ENCODE measurements around the gene CFAP74. TPM values are rescaled to one million over a fixed set of nuclear protein-coding genes. Genes with fewer than 3 reads are reported as not detected.

The CFAP74 gene
- total RNA-seq, 1 donor from 2014 or later = 0.35 TPM

DNA sequence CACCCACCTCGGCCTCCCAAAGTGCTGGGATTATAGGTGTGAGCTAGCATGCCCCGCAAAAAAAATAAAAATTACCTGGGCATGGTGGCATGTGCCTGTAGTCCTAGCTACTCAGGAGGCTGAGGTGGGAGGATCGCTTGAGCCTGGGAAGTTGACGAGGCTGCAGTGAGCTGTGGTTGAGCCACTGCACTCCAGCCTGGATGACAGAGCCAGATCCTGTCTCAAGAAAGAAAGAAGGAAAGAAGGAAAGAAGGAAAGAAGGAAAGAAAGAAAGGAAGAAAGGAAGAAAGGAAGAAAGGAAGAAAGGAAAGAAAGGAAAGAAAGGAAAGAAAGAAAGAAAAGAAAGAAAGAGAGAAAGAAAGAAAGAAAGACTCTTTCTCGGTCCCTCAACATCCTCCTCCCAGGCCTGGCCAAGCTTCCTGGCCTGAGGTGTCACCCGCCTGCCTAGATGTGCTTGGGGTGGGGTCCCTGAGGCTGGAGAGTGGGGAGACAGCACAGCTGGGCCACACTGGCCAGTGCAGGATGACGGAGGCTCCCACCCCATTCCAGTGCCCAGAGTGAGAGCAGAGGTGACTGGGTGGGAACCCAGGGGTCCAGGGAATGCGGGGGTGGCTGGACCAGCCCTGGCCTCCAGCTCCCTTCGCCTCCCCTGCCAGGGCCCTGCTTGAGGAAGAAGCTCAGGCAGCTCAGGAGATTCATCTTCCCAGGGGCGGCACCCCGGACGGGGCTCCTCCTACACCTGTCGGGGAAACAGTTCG, 102.5 kb downstream of the CFAP74 start:
- no peaks in the 10 kb centered on the region for H3K36me3 ChIP-seq
- TF ChIP-seq, protein P1, sequence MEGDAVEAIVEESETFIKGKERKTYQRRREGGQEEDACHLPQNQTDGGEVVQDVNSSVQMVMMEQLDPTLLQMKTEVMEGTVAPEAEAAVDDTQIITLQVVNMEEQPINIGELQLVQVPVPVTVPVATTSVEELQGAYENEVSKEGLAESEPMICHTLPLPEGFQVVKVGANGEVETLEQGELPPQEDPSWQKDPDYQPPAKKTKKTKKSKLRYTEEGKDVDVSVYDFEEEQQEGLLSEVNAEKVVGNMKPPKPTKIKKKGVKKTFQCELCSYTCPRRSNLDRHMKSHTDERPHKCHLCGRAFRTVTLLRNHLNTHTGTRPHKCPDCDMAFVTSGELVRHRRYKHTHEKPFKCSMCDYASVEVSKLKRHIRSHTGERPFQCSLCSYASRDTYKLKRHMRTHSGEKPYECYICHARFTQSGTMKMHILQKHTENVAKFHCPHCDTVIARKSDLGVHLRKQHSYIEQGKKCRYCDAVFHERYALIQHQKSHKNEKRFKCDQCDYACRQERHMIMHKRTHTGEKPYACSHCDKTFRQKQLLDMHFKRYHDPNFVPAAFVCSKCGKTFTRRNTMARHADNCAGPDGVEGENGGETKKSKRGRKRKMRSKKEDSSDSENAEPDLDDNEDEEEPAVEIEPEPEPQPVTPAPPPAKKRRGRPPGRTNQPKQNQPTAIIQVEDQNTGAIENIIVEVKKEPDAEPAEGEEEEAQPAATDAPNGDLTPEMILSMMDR (IDR thresholded peaks at IDR 0.05) = no peak
- H3K27me3 ChIP-seq = no peaks in the 10 kb centered on the region
- no peaks in the 10 kb centered on the region for H3K9me3 ChIP-seq
- H3K4me3 ChIP-seq = no peak overlapping the region
- no peaks in the 10 kb centered on the region for H3K4me1 ChIP-seq
- intact Hi-C loops (cut with DNase I) = no loop called here
- H3K27ac ChIP-seq = no peak overlapping the region
- DNase-seq = no peak
- ATAC-seq = no peak

DNA sequence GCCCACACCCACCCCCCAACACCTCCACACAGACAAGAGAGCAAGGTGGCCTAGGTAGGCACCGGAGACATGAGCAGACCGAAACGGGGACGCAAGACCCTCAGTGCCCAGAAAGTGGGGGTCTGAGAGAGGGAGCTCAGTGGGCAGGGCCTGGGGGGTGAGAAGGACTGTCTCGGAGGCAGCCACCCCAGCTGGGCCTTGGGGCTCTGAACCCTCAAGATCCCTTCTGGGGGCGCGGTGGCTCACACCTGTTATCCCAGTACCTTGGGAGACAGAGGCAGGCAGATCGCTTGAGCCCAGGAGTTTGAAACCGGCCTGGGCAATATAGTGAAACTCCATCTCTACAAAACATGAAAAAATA, 103.6 kb downstream of the CFAP74 start:
- Histone ChIP-seq H3K4me1 (no peaks in the 10 kb centered on the region), H3K27me3 (no peaks in the 10 kb centered on the region), H3K9me3 (no peaks in the 10 kb centered on the region), H3K4me3 (no peak overlapping the region), H3K27ac (no peak overlapping the region), H3K36me3 (no peaks in the 10 kb centered on the region)
- intact Hi-C loops (cut with DNase I) = loop anchor here (10.0 kb wide), 1 partner anchor 145 kb away; no protein-coding TSS in a partner anchor
- TF ChIP-seq, protein P1 (IDR thresholded peaks at IDR 0.05) = no peak
- DNase-seq (no peak), ATAC-seq (no peak)

DNA sequence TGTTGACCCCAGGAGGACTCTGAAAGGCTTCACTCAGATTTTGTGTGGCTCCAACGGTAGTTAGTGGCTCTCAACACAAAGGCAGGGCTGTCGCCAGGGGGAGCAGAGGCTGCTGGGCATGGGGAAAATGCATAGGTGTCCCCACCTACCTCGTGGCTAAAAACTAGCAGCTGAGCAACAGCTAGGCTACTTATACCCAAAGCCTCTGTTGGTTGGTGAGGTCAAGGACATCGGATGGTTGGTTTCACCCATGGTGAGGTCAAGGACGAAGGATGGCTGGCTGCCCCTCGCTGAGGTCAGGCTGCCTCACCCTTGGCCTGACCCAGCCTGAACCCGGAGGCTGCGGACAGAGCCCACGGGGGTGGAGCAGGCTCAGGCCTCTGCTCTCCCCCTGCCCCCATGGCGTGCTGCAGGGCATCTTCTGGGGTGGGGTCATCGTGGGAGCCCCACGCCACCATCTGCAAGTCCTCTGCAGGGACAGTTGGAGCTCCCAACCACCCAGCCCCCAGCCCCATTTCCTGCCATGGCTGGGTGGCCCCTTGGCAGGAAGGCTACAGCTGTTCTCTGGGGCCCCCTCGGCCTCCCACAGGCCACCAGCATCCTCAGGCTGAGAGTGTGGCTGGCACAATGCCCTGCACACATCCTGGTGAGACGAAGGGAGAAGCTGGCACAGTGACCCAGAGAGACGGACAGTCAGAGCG, 104.2 kb downstream of the CFAP74 start:
- no peak for ATAC-seq
- no peak for DNase-seq
- intact Hi-C loops (cut with DNase I) = loop anchor here (10.0 kb wide), 1 partner anchor 145 kb away; no protein-coding TSS in a partner anchor

DNA sequence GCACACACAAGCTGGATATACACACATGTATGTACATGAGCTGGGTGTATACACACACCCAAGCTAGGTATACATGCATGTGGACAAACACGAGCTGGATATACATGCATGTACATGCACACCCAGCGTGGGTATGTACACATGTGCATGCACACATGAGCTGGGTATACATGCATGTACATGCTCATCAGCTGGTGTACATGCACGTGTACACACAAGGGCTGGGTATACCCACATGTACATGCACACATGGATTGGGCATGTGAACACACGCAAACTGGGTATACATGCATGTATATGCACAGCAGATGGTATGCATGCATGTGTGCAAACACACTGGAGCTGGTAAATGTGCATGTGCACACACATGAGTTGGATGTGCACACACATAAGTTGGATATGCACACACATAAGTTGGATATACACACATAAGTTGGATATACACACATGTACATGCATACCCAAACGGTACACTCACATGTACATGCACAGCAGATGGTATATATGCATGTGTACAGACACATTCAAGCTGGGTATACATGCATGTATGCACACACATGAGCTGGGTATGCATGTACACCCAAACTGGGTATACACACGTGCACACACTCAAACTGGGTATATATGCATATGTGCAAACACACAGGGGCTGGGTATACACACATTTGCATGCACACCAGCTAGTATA, 105.2 kb downstream of the CFAP74 start:
- no peak overlapping the region for H3K4me3 ChIP-seq
- DNase-seq (no peak), ATAC-seq (no peak)
- H3K27me3 ChIP-seq = no peaks in the 10 kb centered on the region
- H3K9me3 ChIP-seq = no peaks in the 10 kb centered on the region
- H3K27ac ChIP-seq = no peak overlapping the region
- H3K4me1 ChIP-seq = no peaks in the 10 kb centered on the region
- intact Hi-C loops (cut with DNase I) = loop anchor here (10.0 kb wide), 1 partner anchor 144 kb away; no protein-coding TSS in a partner anchor
- H3K36me3 ChIP-seq = no peaks in the 10 kb centered on the region
- TF ChIP-seq, protein P1 (IDR thresholded peaks at IDR 0.05) = no peak

More for the DNA sequence above, 104.2 kb downstream of the CFAP74 start:
- Histone ChIP-seq H3K27ac (no peak overlapping the region), H3K4me1 (no peaks in the 10 kb centered on the region), H3K4me3 (no peak overlapping the region), H3K36me3 (no peaks in the 10 kb centered on the region), H3K27me3 (no peaks in the 10 kb centered on the region), H3K9me3 (no peaks in the 10 kb centered on the region)
- TF ChIP-seq, protein P1 (IDR thresholded peaks at IDR 0.05) = no peak

DNA sequence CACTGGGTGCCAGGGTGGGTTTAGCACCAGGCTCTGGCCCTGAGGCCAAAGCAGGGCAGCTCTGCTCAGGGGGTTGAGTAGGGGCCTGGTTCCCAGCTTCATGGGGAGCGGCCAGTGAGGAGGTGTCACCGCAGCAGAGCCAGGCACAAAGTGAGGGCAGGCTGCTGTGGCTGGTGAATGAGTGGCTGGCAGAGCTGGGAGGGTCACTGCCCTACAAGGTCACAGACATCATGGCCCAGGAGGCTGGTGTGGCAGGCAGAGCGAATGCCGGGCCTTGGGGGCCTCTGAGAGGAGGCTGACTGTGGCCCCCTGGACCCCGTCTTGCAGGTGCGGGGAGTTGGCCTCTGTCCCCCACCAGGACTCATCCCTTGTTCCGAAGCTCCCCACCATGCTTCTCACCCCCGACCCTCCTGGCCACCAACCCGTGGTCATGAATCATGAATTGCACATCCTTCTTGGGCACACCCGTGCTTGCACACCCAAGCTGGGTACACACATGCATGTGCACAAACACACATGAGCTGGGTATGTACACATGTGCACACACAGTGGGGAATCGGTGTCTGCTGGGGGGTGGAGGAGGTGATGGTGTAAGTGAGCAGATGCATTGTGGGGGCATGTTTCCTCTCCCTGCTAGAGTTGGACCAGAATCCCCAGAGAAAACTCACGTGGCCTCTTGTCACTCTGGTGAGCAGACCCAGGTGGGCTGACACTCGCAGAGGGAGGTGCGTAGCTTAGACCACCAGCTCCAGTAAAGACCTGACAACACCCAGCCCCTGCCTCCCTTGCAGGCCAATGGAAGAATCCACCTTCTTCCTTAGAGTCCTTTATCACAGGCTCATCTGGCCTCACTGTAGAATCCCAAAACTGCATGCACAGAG, 107.9 kb downstream of the CFAP74 start:
- intact Hi-C loops (cut with DNase I) = loop anchor here (10.0 kb wide), 1 partner anchor 141 kb away; no protein-coding TSS in a partner anchor
- TF ChIP-seq, protein P1 (IDR thresholded peaks at IDR 0.05) = no peak

More for the DNA sequence above, 107.9 kb downstream of the CFAP74 start:
- DNase-seq = no peak
- Histone ChIP-seq H3K4me3 (no peak overlapping the region), H3K27ac (no peak overlapping the region), H3K4me1 (peaks cover 11% of the 10 kb centered on the region), H3K36me3 (no peaks in the 10 kb centered on the region), H3K9me3 (no peaks in the 10 kb centered on the region), H3K27me3 (no peaks in the 10 kb centered on the region)
- ATAC-seq = no peak
